Fibroblast of villous mesenchyme (primary cell): ENCODE data around the gene CDH4. TPM values are rescaled to one million over a fixed set of nuclear protein-coding genes. Genes with fewer than 3 reads are reported as not detected.

Experiments used
- DNase-seq: peaks from one replicate; pipeline ENCODE4 v3.0.0-alpha.2; 2010; ENCODE audit warnings: low read depth
- H3K4me3 ChIP-seq: 2 replicates; pipeline ENCODE4 v1.5.1; 2011; ENCODE audit warnings: low read depth, mild to moderate bottlenecking, low read length
- CTCF ChIP-seq: IDR thresholded peaks from 2 replicates; pipeline ENCODE4 v1.5.1; 2012; ENCODE audit warnings: low read depth, mild to moderate bottlenecking, low read length; ENCODE audit not compliant: insufficient read depth
- total RNA-seq: library from RNA; depleted of rRNA; stranded (reverse); fragments of >200 nt; gene quantifications from 2 replicates; pipeline ENCODE4 v1.2.3, GENCODE V29; 2012

The CDH4 gene
- total RNA-seq, 1 donor, result 1.7 TPM

DNA sequence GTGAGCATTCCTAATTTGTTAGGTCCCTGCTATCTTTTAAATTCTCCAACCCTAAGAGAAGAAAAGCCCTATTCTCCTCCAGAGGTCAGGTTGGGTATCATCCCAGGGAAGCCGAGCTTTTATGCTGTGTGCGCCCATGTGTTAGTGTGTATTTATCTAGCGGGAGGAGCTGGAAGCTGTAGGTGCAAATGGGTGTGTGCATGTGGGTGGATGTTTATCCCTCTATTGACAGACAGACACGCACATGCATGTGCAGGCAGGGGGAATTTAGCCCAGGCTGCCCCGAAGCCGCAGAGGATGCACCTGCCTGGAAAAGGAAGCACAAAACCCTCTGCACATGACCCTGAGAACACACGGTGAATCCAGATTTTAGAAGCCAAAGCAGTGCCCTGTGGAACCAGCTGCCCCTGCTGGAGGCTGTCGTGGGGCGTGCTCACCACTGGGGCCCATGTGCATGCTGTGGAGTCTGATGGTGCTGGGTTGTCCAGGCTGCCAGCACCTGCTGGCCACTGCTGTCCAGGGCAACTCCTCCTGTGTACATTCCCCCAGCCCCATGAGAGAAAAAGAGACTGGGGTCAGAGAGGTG is 416.1 kb downstream of the CDH4 start:
- no peak for TF ChIP-seq CTCF
- DNase-seq, result no peak
- no peak overlapping the region for H3K4me3 ChIP-seq

GRCh38 chr20:61668771-61669503 is 416.9 kb downstream of the CDH4 start:
- no peak overlapping the region for H3K4me3 ChIP-seq
- TF ChIP-seq CTCF, result no peak
- no peak for DNase-seq

GRCh38 chr20:61670274-61670673 is 418.2 kb downstream of the CDH4 start:
- DNase-seq, result no peak
- H3K4me3 ChIP-seq, result no peak overlapping the region
- no peak for TF ChIP-seq CTCF

DNA sequence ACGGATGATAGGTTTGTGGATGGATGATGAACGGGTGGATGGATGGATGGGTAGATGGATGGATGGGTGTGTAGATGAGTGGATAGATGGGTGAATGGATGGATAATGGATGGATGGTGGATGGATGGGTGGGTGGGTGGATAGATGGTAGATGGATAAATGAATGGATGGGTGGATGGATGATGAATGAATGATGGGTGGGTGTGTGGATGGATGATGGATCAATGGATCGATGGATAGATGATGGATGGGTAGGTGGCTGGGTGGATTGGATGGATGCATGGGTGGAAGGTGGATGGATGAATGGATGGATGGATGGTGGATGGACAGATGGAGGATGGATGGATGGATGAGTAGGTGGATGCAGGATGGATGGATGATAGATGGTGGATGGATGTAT is 419.5 kb downstream of the CDH4 start:
- no peak for TF ChIP-seq CTCF
- H3K4me3 ChIP-seq, result no peak overlapping the region
- DNase-seq, result no peak

- DNase-seq, result no peak
Observed at GRCh38 chr20:61673152-61673847, 421.2 kb downstream of the CDH4 start.

GRCh38 chr20:61674121-61674520 is 422.1 kb downstream of the CDH4 start:
- H3K4me3 ChIP-seq, result no peak overlapping the region
- no peak for TF ChIP-seq CTCF
- no peak for DNase-seq

More at GRCh38 chr20:61673152-61673847, 421.2 kb downstream of the CDH4 start:
- no peak for TF ChIP-seq CTCF
- no peak overlapping the region for H3K4me3 ChIP-seq
